ENCODE measurements around the gene ACBD3. TPM values are rescaled to one million over a fixed set of nuclear protein-coding genes. Genes with fewer than 3 reads are reported as not detected.

ACBD3 gene
- total and polyA plus RNA-seq, 2 of the 8 experiments (the other 6 are each of a cell fraction or from before 2014, with no cell fraction given), result 8.4 to 29.4 TPM

GRCh38 chr1:226112626-226113025 is 73.9 kb downstream of the ACBD3 start:
- H3K4me1 ChIP-seq (replicated peaks in 1 of 4; ENCODE audit: control insufficient read depth in 3 of 4, insufficient read depth in 4 of 4, low read length in 3 of 4), result peaks cover 13 to 30% (median 24%) of the 10 kb centered on the region in 4 experiments
- peak overlapping the region; percentile 48 for H4K91ac ChIP-seq (replicated peaks; ENCODE audit: insufficient read length, low read length)
- DNase-seq (ENCODE audit: low read depth in 1 of 2, low spot score in 2 of 2) (no peak), FAIRE-seq (no peak)
- WGBS, 2 experiments (ENCODE audit: extremely low coverage in 1 of 2, insufficient coverage in 1 of 2, insufficient read length in 1 of 2, insufficient replicate concordance in 2 of 2, low coverage in 1 of 2, low lambda C conversion rate in 2 of 2, missing lambda C conversion rate in 1 of 2), result 64% methylated on average over 3 of the region's 3 CpGs; no CpG with 5 or more reads in 1 of the 2 experiments
- H3K36me3 ChIP-seq (ENCODE audit: control insufficient read depth in 2 of 4, insufficient read depth in 4 of 4, low read length in 3 of 4), result no peaks in the 10 kb centered on the region
- no peak overlapping the region for H3K27ac ChIP-seq (ENCODE audit: low read depth, low read length)
- H2BK12ac ChIP-seq (ENCODE audit: low read depth, low read length), result no peak overlapping the region
- peak overlapping the region; percentile 79 to 84; a peak in 2 of 4 replicates for H3K4me2 ChIP-seq (ENCODE audit: insufficient read depth in 1 of 2, low read depth in 2 of 2, low read length in 2 of 2)
- no peak overlapping the region for H3K9ac ChIP-seq (replicated peaks in 1 of 4; ENCODE audit: extremely low read depth in 1 of 4, low read depth in 3 of 4, low read length in 3 of 4)
- H3K4ac ChIP-seq (replicated peaks; ENCODE audit: insufficient read length, low read depth, low read length), result no peak overlapping the region
- peak overlapping the region; percentile 84 for H3K18ac ChIP-seq (ENCODE audit: extremely low read depth, low read length)
- TF ChIP-seq KDM4A (IDR thresholded peaks at IDR 0.05; ENCODE audit: low read depth, low read length, severe bottlenecking), result no peak
- TF ChIP-seq CBX8 (IDR thresholded peaks at IDR 0.05; ENCODE audit: borderline replicate concordance, low read depth, low read length), result no peak
- peak in 1 of 3 experiments; percentile 10; a peak in 1 of 4 replicates for TF ChIP-seq CTCF (IDR thresholded peaks at IDR 0.05; ENCODE audit: control extremely low read depth in 1 of 3, insufficient read depth in 1 of 3, low read depth in 1 of 3, low read length in 3 of 3)
- no peak for TF ChIP-seq CTBP2 (IDR thresholded peaks at IDR 0.05; ENCODE audit: borderline replicate concordance, insufficient read depth, insufficient read length, low read length)
- TF ChIP-seq RAD21 (IDR thresholded peaks at IDR 0.05 in 1 of 2, conservative IDR thresholded peaks at IDR 0.05 in 1 of 2; ENCODE audit: low read depth in 2 of 2, low read length in 2 of 2), result peak; percentile 14 to 38; a peak in 2 of 4 replicates
- no peak for TF ChIP-seq NANOG (IDR thresholded peaks at IDR 0.05; ENCODE audit: insufficient read depth, low read depth, low read length, poor library complexity, severe bottlenecking)
- no peak for TF ChIP-seq ASH2L (IDR thresholded peaks at IDR 0.05; ENCODE audit: low read length)
- H3K79me2 ChIP-seq (ENCODE audit: control insufficient read depth in 1 of 2, insufficient read depth in 2 of 2, low read length in 2 of 2), result no peaks in the 10 kb centered on the region
- peak overlapping the region; percentile 40; the same call in 1 of the 2 replicates for H2BK20ac ChIP-seq (ENCODE audit: low read length)
- H3K9me3 ChIP-seq (ENCODE audit: insufficient read depth in 2 of 2, low read depth in 1 of 2, low read length in 1 of 2), result peaks cover 0 to 5% of the 10 kb centered on the region in 2 experiments; a peak in 1 of 4 replicates
- peak overlapping the region; percentile 8; the same call in 1 of the 2 replicates for H2BK5ac ChIP-seq (ENCODE audit: low read depth, low read length)
- peaks cover 14% of the 10 kb centered on the region; the same call in 1 of the 2 replicates for H3K23me2 ChIP-seq (ENCODE audit: low read depth, low read length)
- peak overlapping the region; percentile 55 for H4K5ac ChIP-seq (ENCODE audit: insufficient read length, low read depth, low read length)
- CTCF ChIA-PET (ENCODE audit: partially characterized antibody), result interaction anchor here (0.6 to 5.7 kb wide), 4 partner anchors 7 to 70 kb away, joined by 3 to 35 read pairs (median 25); no protein-coding TSS in a partner anchor
- no peak overlapping the region for H4K8ac ChIP-seq (ENCODE audit: extremely low read depth, insufficient read depth, low read length)
- H3K56ac ChIP-seq (replicated peaks; ENCODE audit: insufficient read length, low read depth, low read length), result no peak overlapping the region
- H3K79me1 ChIP-seq (ENCODE audit: low read depth, low read length), result no peaks in the 10 kb centered on the region; the same call in 1 of the 2 replicates
- H2BK120ac ChIP-seq (replicated peaks; ENCODE audit: low read depth, low read length), result peak overlapping the region; percentile 48
- H3K14ac ChIP-seq (ENCODE audit: insufficient read length), result no peak overlapping the region
- peak overlapping the region in 1 of 4 experiments; percentile 83; a peak in 2 of 8 replicates for H3K4me3 ChIP-seq (ENCODE audit: extremely low read depth in 1 of 4, insufficient read depth in 2 of 4, low read depth in 3 of 4, low read length in 4 of 4)
- H3K27me3 ChIP-seq (replicated peaks in 1 of 4; ENCODE audit: control insufficient read depth in 3 of 4, extremely low read depth in 1 of 4, insufficient read depth in 3 of 4, low read length in 3 of 4), result peaks cover 0 to 6% (median 3%) of the 10 kb centered on the region in 4 experiments; a peak in 5 of 7 replicates
- H2BK15ac ChIP-seq (ENCODE audit: low read length), result no peak overlapping the region
- no peaks in the 10 kb centered on the region for H4K20me1 ChIP-seq (replicated peaks in 1 of 2; ENCODE audit: control insufficient read depth in 1 of 2, insufficient read depth in 2 of 2, low read length in 2 of 2)
- POLR2A ChIA-PET (ENCODE audit: partially characterized antibody), result interaction anchor here (0.5 to 5.7 kb wide), 8 partner anchors 9 to 57 kb away, joined by 3 to 48 read pairs (median 8); partner anchors contain the start of gene H3-3A
- H3K23ac ChIP-seq (ENCODE audit: insufficient read length), result no peak overlapping the region
- no peak overlapping the region for H2AFZ ChIP-seq (ENCODE audit: low read length)
- no peak overlapping the region for H2AK5ac ChIP-seq (ENCODE audit: low read depth, low read length)
